GM13976 (cell line): Measurements from ENCODE around the gene TSPAN8.

Experiments used
- DNase-seq: peaks from one replicate; pipeline ENCODE4 v3.0.0; 2012; ENCODE audit warnings: low spot score
- CTCF ChIP-seq: IDR thresholded peaks from 2 replicates; pipeline ENCODE4 v1.5.1; 2012; ENCODE audit warnings: borderline replicate concordance, mild to moderate bottlenecking; ENCODE audit not compliant: insufficient read depth; ENCODE audit errors: extremely low read depth, missing control alignments, control extremely low read depth
- in situ Hi-C: fragments of 300-500 bp; cut with MboI; formaldehyde crosslinking; loops from one replicate; pipeline ENCODE4 v1.12.0; 2022; ENCODE audit warnings: low sequenced_read_pairs, mixed read lengths, inconsistent platforms; ENCODE audit not compliant: unreplicated experiment

The TSPAN8 gene

GRCh38 chr12:71090971-71091370 lies 66.8 kb downstream of the TSPAN8 start:
- no peak for TF ChIP-seq CTCF
- in situ Hi-C loops = no loop called here
- DNase-seq = no peak

- no peak for TF ChIP-seq CTCF
- no peak for DNase-seq
- in situ Hi-C loops = no loop called here
Measured at GRCh38 chr12:71085575-71085974, 72.2 kb downstream of the TSPAN8 start.

- DNase-seq = no peak
- no peak for TF ChIP-seq CTCF
- in situ Hi-C loops = no loop called here
Measured at GRCh38 chr12:71075743-71076142, 82.1 kb downstream of the TSPAN8 start.
